Stimulated activated CD8-positive, alpha-beta memory T cell treated with anti-CD3 and anti-CD28 coated beads, Interleukin-12 subunit alpha, Interleukin-12 subunit beta, amount 100 ng/mL, for 1 hour (primary cell): Measurements from ENCODE around the gene BSN.

Source experiments
- DNase-seq: peaks from one replicate; pipeline ENCODE4 v3.0.0-alpha.2; 2020; ENCODE audit warnings: low read depth

The BSN gene

DNA sequence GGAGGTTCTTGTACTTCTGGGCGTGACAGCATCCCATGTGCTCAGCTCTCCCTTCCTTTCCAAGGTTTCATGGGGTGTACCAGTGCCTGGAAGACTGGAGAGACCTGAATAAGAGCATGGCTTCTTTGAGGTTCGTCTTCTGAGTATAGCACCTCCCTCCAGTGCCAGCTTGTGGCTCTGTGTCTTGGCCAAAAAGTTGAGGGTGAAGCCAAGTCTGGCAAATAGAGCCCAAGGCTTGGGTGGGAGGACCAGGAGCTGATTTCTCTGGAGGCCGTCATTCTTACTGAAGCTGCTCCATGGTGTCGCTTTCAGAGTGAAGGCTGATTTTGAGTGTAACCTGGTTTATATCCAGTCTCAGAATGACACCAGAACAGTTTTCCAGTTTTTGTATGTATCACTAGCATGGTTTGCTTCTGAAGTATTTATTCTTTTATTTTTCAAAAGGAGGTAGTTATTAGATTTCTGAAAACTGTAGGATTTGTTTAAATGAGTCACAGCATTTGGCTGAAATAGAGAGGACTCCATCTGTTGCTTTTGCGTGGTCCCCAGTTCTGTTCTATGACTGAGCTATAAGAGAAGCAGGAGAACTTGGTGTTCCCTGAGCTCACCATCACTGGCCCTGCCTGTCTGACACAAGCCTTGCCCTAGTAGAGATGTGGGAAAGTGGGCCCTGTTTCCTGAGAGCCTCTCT lies 47.2 kb downstream of the BSN start:
- no peak for DNase-seq

DNA sequence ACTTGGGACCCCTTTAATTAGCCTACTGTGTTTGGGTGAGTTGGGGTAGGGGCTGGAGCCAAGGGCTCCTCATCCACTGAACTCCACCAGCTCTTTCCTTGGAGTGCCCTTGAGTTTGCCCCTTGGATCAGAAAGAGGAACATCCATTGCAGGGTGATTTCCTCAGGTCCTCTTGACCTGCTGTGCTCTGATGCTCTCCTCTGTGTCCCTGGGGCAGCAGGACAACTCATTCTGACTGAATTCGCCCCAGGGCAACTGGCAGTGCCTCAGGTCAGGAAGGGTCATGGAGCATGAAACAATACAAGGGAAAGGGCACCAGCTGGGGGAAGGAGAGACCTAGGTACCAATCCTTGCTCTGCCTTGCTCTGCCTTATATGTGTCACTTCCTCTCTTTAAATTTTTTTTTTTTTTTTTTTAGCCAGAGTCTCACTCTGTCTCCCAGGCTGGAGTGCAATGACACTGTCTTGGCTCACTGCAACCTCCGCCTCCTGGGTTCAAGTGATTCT lies 47.8 kb downstream of the BSN start:
- no peak for DNase-seq

DNA sequence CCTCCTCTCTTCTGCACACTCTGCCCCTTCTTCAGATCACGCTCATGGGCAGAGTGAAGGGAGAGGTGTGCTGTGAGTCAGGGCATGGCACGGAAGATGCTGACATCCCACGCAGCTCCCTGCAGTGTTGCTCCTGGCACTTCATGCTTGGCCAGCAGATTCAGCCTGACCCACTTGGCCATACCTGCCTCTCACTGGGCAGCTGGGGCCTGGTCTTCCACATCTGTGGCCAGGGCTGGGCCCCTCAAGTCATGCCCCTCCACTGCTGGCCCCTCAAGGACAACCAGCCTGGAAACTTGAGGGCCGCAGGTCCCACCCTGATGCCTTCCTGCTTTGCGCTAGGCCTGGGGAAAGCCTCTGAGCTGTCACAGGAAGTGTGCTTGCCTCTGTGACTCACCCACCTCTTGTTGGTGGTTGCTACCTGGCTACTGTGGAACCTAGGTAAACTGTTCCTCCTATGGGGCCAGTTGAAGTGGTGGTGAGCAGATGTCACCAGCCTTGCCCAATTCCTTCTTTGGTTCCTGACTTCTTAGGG lies 48.7 kb downstream of the BSN start:
- peak; percentile 51 for DNase-seq

DNA sequence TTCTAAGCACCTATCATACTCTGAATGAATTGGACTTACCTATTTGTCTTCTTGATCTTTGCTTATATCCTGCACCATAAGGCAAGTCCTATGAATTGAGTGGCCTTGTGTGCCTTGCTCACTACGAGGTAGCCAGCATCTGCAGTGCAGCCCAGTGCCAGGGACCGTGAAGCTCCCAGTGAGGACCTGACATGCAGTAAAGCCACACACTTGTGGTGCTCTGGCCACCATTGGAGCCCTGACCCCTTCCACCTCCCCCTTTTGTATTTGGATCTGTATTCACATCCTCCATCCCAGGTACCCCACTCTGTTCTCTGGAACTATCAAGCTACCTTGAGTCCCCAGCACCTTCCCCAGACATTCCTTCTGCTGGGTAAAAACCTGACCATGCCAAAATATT lies 52.1 kb downstream of the BSN start:
- no peak for DNase-seq

DNA sequence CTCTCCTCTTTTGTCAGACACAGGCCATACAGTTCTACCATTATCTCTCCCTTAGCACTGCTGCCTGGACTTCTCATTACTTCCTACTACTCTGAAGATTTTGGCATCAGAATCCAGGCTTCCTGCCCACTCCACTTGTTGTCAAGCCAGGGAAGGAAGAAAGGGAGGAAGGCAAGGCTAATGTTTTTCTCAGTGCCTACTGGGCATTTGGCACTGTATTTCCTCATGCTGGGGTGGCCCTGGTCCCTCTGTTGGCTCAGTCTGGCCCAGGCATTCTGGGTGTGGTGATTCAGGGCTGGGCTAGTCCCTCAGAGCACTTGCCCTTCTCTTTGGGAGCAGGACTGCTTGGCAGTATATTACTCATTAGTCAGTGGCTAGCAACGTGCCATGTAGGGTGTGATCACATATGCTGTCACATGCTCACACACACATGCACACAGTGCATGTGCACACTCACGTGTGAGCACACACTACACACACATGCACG lies 52.9 kb downstream of the BSN start:
- no peak for DNase-seq

DNA sequence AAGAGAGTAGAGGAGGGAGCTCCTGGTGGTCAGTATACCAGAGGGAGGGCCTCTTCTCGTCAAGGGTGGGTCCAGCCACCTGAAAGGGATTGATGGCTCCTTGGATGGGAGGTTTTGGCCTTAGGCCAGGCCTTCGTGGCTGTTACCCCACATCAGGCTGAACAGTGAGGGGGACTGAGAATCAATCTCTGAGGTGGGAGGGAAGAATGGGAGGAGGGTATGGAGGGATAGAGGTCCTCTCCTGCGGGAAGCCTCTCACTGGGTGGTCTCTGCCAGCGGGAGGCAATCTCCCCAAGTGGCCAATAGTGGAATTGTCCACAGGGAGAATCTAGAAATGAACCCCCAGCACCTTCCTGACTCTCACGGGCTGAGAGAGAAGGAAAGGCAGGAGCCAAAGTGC lies 53.5 kb downstream of the BSN start:
- no peak for DNase-seq

DNA sequence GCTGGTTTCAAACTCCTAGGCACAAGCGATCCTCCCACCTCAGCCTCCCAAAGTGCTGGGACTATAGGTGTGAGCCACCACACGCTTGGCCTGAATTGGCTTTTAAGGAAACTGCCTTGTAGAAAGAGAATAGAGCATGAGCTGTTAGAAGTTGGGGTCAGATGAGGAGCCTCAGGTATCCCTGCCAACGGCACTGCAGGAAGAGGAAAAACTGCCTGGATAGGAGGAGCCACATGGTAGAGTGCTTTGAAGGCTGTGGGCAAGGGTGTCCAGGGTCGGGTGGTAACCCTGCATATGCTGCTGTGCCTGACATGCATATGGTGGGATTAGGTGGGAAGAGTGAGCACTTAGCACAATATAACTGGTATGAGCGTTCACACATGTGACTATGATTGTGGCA lies 55.0 kb downstream of the BSN start:
- DNase-seq = no peak

DNA sequence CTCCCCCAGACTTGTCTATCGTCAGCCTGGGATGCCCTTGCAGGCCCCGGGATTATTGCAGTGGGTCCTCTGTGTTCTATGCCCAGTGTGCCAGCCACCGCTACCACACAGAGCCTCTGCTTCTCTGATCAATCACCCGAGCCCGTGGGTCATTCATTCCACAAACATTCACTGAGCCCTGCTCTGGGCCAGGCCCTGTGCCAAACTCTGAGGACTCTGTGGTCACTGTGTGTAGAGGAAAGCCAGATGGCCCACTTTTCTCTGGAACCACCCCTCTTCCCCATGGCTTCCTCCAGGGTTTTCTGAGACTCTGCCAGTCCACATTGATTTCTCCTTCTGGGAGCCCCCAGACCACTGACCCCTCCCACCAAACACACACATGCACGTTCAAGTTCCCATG lies 55.5 kb downstream of the BSN start:
- DNase-seq = no peak

DNA sequence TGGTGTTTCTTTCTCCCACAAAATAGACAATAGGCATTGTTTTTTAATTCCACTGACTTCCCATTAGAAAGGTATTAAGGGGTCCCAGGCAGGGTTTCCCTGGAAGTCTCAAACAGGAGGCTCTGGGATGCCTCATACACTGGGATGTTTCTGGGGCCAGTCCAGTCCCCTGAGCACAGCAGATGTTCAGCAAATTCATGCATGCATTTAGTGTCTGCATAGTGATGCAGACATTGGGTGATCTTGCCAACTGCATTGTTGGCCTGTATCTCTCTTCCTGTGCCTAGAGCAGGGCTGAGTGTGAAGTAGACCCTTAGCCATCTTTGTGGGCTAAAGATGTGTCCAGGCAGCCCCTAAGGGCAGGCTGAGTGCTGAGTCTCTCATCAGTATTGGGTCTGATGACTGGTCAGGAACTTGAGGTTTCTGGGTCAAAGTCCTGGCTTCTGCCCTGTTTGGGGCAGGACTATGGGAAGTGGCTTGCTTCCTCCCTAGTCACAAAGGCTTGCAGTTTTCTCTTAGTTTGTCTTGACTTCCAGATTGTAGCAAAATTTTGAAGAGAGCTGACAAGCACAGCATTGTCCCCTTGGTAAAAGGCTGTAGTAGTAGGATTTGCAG lies 56.5 kb downstream of the BSN start:
- DNase-seq = no peak

DNA sequence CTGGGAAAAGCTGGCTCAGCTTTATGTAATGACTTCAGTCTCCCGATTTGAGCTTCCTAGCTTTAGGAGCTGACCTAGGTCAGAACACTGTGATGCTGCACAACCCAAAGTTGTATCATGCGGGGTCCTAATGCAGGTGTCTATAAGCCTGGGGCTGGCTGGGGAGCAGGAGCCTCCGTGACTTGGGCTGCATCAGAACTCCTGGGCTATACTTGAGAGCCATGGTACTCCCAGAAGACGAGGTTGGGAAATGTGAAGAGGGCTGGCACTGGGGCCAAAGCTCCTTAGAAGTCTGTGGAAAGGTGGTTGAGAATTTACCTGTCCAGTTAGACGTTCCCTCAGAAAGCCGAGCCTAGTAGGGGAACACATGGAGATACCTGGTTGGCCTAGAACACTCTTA lies 57.0 kb downstream of the BSN start:
- DNase-seq = no peak

DNA sequence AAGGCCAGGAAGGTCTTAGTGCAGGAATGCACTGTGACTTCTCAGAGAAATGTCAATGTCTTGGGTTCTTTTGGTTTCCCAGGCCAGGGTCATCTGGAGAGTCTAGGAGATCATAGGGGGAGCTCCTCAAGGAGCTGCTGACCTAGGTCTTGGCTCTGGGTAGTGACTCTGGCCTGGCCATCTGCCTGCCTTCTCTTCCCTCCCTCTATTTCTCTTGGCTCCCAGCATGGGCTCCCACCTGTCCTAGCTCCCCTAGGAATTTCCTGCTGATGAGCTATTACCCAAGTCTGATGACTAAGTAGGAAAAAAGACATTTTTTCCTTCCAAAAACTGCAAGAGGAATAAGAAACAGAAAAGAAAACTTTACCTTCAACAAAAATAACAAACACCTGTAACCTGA lies 57.4 kb downstream of the BSN start:
- DNase-seq = no peak

DNA sequence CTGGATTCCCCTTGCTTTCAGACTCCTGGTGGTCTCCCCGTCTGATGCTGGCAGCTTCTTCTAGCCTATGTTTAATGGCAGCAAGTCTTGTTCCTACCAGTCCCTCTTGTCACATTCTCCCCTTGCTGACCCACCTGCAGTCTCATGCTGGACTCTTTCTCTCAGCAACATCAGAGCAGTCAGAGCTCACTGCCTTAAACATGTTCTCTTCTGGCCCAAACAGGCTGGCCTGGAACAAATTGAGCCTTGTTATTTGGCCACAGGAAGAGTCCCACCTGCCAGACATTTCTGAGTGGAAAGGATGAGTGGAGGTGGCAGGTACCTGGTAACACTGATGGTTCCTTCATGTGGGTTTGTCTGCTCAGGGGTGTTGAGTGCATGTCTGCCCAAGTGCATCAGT lies 60.7 kb downstream of the BSN start:
- DNase-seq = no peak

DNA sequence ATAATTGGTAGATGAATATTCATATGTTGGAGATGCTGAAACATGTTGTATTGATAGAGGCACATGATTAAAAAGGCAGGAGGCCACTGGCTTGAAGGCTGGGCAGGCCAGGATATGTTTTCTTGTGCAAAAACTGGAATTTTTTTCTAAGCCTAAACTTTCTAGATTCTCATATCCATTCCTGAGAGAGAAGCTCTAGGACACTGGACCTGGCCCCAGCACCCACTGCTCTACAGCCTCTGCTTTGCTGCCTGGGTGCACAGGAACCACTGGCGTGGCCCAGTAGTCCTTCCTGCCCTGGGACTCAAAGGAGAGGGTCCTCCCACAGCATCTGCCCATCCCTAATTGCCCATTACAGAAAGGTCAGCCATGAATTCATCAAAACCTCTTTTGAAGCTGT lies 61.8 kb downstream of the BSN start:
- no peak for DNase-seq

DNA sequence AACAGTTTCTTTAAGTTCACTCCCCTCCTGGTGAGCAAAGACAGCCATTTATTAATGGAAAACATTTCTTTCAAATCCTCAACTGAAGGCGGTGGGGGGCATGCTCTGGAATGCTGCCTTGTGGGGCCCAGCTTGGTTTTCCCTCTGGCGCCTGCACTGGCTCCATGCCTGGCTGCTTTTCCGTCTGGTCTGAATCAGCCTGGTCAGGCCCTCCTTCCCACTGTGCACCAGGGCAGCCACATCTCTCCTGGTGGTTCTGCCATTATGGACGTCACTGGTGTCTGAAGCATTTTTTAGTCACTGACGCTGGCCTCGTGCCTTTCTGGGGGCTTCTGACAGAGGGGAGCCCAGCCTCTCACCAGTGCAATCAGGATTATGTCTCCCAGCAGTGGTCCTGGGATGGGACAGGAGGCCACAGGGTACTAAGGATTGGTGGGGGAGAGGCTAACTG lies 62.2 kb downstream of the BSN start:
- no peak for DNase-seq

DNA sequence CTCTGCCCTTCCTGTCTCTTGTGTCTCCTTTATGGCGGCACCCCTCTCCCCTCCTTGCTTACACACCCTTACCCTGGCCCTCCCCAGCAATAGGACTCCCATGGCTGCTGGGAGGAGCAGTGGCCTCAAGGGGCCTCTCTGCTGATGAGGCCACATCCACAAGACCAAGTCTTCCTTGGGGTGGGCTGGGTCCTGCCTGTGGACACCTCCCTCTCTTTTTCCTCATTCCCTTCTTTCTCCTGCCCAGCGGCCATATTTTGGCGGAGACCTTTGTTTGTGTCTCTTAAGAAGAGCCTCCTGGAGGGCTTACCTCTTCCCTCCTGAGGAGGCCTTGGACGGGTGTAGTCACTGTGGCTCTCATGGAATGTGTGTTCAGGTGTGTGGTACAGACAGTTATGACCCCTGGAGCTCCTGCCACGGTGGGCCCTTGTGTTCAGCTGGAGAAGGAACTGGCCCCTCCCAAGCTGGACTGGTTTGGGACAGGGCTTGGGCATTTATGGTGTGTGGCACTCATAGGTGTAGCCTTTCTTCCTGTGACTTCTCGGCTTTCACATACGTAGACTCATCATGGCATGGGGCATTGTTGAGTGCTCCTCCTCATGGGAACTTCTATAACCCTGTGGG lies 63.2 kb downstream of the BSN start:
- DNase-seq = no peak

DNA sequence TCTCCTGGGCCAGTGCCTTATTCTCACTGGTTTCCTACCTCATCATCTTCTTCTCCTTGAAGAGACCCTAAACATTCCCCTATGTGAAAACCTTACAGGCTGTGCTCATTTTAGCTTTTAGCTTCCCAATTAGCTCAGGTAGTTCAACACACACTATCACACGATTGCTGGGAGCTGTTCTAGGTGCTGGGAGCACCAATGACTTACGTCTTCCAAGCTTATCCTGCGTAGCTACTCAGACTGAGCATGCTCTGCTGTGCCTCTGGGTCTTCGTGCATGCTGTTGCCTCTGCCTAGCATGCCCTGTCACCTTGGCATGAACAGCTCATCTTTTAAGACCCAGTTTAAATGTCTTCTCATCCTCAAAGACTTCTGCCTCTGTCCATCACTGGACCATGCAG lies 64.1 kb downstream of the BSN start:
- no peak for DNase-seq

DNA sequence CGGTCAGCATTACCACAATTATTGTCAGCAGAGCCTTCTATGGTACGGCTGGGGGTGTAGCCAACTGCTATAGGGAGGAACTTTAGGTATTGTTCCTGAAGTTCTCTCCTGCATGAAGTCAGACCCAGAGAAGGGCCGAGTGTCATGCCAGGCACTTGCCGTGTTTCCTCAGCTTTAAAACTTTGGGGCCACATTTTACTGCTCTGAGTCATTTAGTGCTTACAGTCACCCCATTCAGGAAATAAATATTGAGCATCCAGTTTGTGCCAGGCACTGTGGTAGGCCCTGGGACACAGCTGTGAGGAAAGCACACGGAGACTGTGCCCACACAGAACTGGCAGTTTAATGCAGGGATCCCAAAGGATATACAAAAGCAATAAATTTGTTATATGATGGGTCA lies 65.4 kb downstream of the BSN start:
- DNase-seq = no peak

DNA sequence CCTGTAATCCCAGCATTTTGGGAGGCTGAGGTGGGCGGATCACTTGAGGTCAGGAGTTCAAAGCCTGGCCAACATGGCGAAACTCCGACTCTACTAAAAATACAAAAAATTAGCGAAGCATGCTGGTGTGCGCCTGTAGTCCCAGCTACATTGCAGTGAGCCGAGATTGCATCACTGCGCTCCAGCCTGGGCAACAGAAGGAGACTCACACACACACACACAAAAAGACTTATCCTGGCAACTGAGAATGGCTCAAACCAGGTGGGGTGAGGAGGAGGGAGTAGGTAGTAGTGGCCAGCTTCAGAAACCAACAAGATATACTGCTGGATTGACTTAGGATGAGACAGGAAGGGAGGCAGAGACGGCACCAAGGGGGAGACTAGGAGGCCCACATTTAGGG lies 66.5 kb downstream of the BSN start:
- DNase-seq = no peak

DNA sequence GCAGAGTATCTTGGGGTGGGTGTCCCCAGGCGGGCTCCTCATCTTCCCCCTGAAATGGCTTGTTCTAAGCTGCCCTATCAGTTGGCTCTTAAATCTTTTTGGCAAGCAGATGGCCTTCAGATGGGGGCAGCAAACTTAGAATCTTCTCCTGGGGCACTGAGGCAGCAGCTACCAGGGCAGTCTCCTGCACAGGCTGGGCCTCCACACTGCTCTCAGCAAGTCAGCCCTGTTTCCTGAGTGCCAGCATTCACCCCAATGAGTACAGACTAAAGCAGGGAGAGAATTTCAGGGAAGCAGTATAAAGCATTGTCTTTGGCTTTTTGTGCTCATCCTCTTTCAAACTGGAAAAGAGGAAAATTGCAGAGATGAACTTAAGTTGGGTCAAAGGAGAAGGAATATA lies 68.8 kb downstream of the BSN start:
- DNase-seq = no peak

DNA sequence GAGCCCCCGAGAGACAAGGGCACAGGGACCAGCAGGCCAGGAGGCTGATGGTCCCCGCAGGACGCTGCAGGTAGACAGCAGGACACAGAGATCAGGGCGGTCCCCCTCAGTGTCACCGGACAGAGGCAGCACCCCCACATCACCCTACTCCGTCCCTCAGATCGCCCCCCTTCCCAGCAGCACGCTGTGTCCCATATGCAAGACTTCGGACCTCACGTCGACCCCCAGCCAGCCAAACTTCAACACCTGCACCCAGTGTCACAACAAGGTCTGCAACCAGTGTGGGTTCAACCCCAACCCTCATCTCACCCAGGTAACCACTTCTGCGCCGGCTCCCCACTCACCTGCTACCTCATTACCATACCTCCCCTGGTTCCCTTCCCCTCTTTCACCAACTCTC lies 70.8 kb downstream of the BSN start:
- DNase-seq = no peak

DNA sequence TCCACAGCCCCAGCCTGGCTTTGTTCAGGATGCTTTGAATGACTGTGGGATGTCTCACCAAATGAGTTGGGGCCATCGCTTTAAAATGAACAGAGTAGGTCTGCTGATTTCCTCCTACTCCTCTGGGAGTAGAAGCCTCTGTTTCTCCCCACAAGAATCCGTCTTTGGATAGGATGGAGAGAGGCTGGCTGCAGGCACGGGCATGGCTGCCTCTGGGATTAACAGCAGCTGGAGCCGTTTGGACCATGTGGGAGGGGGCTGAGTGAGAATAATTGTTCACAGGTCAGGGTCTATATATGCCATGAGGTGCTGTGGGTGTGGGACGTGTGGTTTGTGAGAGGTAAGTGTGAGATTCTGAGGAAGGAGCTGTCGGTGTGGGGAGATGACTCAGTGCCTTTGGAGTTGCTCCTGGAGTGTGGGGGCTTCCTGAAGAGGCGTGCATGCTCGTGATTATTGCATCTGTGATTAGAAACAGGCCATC lies 71.9 kb downstream of the BSN start:
- no peak for DNase-seq

DNA sequence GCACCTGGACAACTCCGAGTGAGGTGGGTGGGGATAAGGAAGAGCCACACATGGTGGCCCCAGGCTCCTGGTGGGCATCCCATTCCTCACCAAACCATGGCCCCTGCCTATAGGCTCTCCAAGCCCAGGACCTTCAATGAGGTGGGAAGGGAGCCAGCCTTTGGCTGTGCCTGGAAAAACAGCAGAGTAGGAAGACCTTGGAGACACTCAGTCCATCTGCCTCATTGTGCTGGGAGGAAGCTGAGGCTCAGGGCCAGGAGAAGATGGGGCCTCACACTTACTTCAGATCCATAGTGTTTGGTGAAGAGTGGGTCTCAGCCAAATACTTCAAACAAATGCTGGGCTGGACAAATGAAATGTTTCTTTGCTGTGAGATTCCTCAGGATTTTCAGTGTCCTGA lies 72.5 kb downstream of the BSN start:
- DNase-seq = no peak

DNA sequence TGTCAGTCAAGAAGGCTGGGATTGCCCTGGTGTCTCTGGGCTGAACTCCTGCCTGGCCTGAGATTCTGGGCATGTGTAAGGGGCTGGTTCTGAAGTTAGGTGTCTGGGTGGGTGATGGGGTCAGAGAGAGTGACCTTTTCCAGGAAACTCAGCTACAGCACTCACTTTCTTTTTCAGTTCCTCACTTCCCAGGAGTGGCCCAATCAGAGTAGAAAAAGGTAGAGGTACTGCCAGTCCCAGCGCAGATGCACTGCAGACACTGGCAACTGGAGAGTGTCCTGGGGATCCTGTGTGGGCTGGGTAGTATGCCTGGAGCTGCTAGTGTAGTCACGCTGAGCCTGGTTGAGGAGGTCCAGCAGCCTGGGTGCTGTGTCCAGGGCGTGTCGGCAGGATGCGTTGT lies 73.4 kb downstream of the BSN start:
- no peak for DNase-seq
